Breast epithelium (tissue), 3 donors: ENCODE measurements around the gene CCK.
A peak's percentile ranks its signal among the peaks of the same experiment; 100 is the strongest.

Source experiments
- CTCF ChIP-seq, 3 donors: fragments of 450-650 bp; IDR thresholded peaks; one replicate each; pipeline ENCODE4 v1.5.1; 2016 to 2017; ENCODE audit warnings: antibody characterized with exemption in 3 of 3, mild to moderate bottlenecking in 3 of 3, moderate library complexity in 3 of 3
- POLR2AphosphoS5 ChIP-seq, 3 donors: sonication (generic); formaldehyde crosslinking; IDR thresholded peaks; one replicate each; pipeline ENCODE4 v1.6.1; 2017; ENCODE audit warnings: antibody characterized with exemption in 3 of 3

- TF ChIP-seq POLR2AphosphoS5 (IDR thresholded peaks at IDR 0.05) = no peak
- peak; percentile 59 to 77 (median 73) for TF ChIP-seq CTCF (IDR thresholded peaks at IDR 0.05)
Measured at GRCh38 chr3:42247576-42248027, 18.4 kb downstream of the CCK start.
